Right lobe of liver (tissue), 6 donors: ENCODE data around the gene FLOT2. TPM values are rescaled to one million over a fixed set of nuclear protein-coding genes. Genes with fewer than 3 reads are reported as not detected.

Source experiments
- ATAC-seq, 4 donors: fragments of 200-7000 bp; cut with Tn5 transposase; one replicate each; pipeline ENCODE4 v1.9.1; 2020; ENCODE audit warnings: mild to moderate bottlenecking in 4 of 4, moderate library complexity in 4 of 4
- DNase-seq, 3 donors: peaks; one replicate each; pipeline ENCODE4 v3.0.0-alpha.2; 2020
- H3K27ac ChIP-seq, 3 donors: fragments of 200-600 bp; one replicate each; pipeline ENCODE4 v1.8.0; 2022
- H3K27me3 ChIP-seq, 2 donors: fragments of 200-600 bp; one replicate each; pipeline ENCODE4 v1.8.0; 2022
- H3K36me3 ChIP-seq, 4 donors: fragments of 200-600 bp; sonication (generic) in 1 of 4; one replicate each; pipeline versions ENCODE4 v1.5.1 to v1.8.0; 2017 to 2022; ENCODE audit warnings: control low read depth in 1 of 4
- H3K4me1 ChIP-seq, 4 donors: fragments of 200-600 bp; sonication (generic) in 1 of 4; one replicate each; pipeline versions ENCODE4 v1.5.1 to v1.8.0; 2017 to 2022; ENCODE audit warnings: control low read depth in 1 of 4
- H3K4me3 ChIP-seq, 3 donors: fragments of 200-600 bp; one replicate each; pipeline ENCODE4 v1.8.0; 2022
- H3K9me3 ChIP-seq, 4 donors: fragments of 200-600 bp; sonication (generic) in 1 of 4; one replicate each; pipeline versions ENCODE4 v1.5.1 to v1.8.0; 2017 to 2022; ENCODE audit warnings: control low read depth in 1 of 4
- POLR2A ChIP-seq: fragments of 450-650 bp; IDR thresholded peaks from one replicate; pipeline ENCODE4 v1.6.1; 2017; ENCODE audit warnings: antibody characterized with exemption, mild to moderate bottlenecking
- WGBS: methylation state at CpG from one replicate; pipeline ENCODE4 v1.1.6; 2018; ENCODE audit warnings: low coverage, low lambda C conversion rate; ENCODE audit not compliant: insufficient coverage; ENCODE audit errors: missing lambda C conversion rate; 5-methylcytosine and 5-hydroxymethylcytosine counted together
- intact Hi-C, 2 donors: fragments of 100-400 bp; cut with DNase I; formaldehyde crosslinking; loops; one replicate each; pipeline versions ENCODE4 v1.11.2 to v1.14.1; 2022
- total RNA-seq, 6 experiments: library from RNA; depleted of rRNA in 2 of 6; stranded (reverse); fragments of >200 nt in 2 of 6; fragmentation: NEBNext Ultra II Directional in 3 of 6; extraction: Animal tissue kit (Norgen Biotek cat#: 25700) in 3 of 6; gene quantifications; one replicate each; pipeline versions ENCODE4 v1.1.0 to v1.2.4, GENCODE V29; 2016 to 2023
- TF ChIP-seq, protein P1 (sequence below), 4 donors: fragments of 200-600 bp in 3 of 4; fragments of 450-650 bp in 1 of 4; IDR thresholded peaks; one replicate each; pipeline versions ENCODE4 v1.5.1 to v1.8.0; 2016 to 2022; ENCODE audit warnings: antibody characterized with exemption in 4 of 4, mild to moderate bottlenecking in 2 of 4
- donor health status: DM: no; HTN: yes; CAD: no.
- donor health status: DM: no; HTN: no; CAD: no.
- donor health status: DM: no; HTN: no; CAD: no.
- donor health status: DM: no; HTN: yes; CAD: no.
- donor health status: DM: no; HTN: yes; CAD: no.

FLOT2 gene
- total RNA-seq, 6 experiments from 2014 or later, result 64.9 to 131 (median 82.8) TPM

DNA sequence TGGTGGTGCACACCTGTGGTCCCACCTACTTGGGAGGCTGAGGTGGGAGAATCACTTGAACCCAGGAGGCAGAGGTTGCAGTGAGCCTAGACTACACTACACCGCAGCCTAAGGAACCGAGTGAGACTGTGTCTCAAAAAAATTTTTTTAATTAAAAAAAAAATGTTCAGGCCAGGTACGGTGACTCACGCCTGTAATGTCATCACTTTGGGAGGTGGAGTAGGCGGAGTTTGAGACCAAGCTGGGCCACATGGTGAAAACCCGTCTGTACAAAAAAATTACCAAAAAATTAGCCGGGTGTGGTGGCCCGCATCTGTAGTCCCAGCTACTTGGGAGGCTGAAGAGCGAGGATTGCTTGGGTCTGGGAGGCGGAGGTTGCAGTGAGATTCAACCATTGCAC is 51.3 kb downstream of the FLOT2 start:
- DNase-seq (peak in 1 of 3 donors; percentile 13), ATAC-seq (no peak)
- intact Hi-C loops, result no loop called here
- peaks cover 0 to 6% (median 0%) of the 10 kb centered on the region in 4 donors for H3K4me1 ChIP-seq
- H3K36me3 ChIP-seq, result no peaks in the 10 kb centered on the region
- H3K27ac ChIP-seq, result no peak overlapping the region
- TF ChIP-seq, protein P1, sequence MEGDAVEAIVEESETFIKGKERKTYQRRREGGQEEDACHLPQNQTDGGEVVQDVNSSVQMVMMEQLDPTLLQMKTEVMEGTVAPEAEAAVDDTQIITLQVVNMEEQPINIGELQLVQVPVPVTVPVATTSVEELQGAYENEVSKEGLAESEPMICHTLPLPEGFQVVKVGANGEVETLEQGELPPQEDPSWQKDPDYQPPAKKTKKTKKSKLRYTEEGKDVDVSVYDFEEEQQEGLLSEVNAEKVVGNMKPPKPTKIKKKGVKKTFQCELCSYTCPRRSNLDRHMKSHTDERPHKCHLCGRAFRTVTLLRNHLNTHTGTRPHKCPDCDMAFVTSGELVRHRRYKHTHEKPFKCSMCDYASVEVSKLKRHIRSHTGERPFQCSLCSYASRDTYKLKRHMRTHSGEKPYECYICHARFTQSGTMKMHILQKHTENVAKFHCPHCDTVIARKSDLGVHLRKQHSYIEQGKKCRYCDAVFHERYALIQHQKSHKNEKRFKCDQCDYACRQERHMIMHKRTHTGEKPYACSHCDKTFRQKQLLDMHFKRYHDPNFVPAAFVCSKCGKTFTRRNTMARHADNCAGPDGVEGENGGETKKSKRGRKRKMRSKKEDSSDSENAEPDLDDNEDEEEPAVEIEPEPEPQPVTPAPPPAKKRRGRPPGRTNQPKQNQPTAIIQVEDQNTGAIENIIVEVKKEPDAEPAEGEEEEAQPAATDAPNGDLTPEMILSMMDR (IDR thresholded peaks at IDR 0.05), result no peak
- no peak for TF ChIP-seq POLR2A
- no peak overlapping the region for H3K4me3 ChIP-seq
- H3K9me3 ChIP-seq, result no peaks in the 10 kb centered on the region
- WGBS, result 87% methylated on average over 4 of the region's 10 CpGs
- no peaks in the 10 kb centered on the region for H3K27me3 ChIP-seq

DNA sequence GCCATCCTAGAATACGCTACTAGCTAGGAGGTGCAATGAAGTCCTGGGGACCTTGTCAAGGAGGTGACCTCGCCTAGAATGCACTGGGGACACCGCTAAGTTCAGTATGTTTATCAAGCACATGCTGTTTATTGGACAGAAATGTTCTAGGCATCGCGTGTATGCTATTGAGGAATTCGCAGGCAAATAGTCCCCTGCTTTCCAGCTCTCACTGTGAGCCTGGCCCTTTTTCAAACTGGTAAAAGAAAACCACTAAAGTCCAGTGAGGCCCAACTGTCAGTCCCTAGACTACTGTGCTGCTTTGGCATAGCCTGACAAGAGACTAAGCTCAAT is 53.8 kb downstream of the FLOT2 start:
- TF ChIP-seq POLR2A, result no peak
- TF ChIP-seq, protein P1 (IDR thresholded peaks at IDR 0.05), result no peak
- ATAC-seq (no peak), DNase-seq (no peak)
- Histone ChIP-seq H3K4me3 (no peak overlapping the region), H3K9me3 (no peaks in the 10 kb centered on the region), H3K27ac (no peak overlapping the region), H3K36me3 (no peaks in the 10 kb centered on the region), H3K4me1 (peaks cover 0 to 7% (median 0%) of the 10 kb centered on the region in 4 donors), H3K27me3 (no peaks in the 10 kb centered on the region)
- 92% methylated on average over 6 of the region's 6 CpGs for WGBS
- intact Hi-C loops, result no loop called here

DNA sequence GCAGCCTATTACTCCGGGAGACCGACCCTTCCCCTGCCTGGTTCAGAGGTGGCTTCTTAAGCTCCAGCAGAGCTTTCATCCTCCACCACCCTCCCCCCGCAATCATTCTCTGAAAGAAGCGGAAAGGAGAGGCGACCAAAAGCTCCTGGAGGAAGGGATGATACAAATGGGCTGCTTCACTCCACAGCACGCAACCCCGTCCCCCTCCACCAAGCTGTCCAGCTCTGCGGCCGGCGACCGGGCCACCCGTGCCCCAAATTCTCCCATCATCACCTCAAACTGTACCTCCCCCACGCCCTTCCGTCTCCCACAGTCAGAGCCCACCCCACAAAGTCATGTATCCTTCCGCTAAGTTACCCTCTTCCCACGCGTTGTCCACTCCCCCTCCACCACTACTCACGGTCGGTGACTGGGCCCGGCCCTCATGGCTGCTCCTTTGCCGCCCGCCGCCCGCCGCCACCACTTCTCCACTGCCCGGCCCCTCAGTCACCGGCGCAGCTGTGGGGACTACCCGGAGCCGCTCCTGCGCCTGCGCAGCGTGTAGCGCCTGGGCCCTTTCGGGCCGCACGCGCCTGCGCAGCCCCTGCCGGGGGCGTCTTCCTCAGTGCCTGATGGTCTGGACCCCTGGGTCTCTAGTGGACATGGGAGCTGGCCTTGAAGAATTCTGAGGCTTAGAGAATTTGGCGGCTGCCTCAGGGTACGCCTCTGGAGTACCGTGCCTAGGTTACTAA is 55.1 kb downstream of the FLOT2 start, which contains the start of gene FAM222B:
Gene FAM222B (minus strand): TSS at position 509 of the 731 bp plus-strand sequence. CDS start 76,123 bp downstream, outside the sequence.
- intact Hi-C loops, result no loop called here
- Histone ChIP-seq H3K27me3 (no peaks in the 10 kb centered on the region), H3K36me3 (no peaks in the 10 kb centered on the region), H3K9me3 (no peaks in the 10 kb centered on the region), H3K4me3 (peak within 1 kb of the TSS; percentile 61 to 93 (median 76)), H3K4me1 (peaks cover 0 to 7% (median 0%) of the 10 kb centered on the region in 4 donors), H3K27ac (peak within 1 kb of the TSS; percentile 7 to 63 (median 45))
- TF ChIP-seq, protein P1 (IDR thresholded peaks at IDR 0.05), result no peak
- TF ChIP-seq POLR2A, result peak; percentile 76
- ATAC-seq (peak; percentile 98 to 99 (median 99)), DNase-seq (peak; percentile 84 to 88 (median 85))
- under 1% methylated on average over 38 of the region's 44 CpGs for WGBS

DNA sequence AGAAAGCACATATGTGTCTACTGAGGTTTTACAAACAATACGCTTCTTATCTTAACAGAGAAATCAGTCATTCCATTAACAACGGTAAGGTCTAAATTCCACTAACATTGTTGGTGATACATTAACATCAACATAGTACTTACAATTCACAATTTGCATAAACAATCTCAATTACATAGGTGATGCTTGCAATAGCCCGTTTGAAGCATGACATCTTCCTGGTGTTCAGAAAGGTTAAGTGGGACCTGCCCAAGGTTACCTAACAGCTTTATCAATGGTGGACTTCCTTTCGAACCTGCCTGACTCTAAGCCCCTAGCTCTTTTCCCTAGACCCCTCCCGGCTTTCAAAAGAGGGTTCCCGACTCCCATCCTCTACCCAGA is 55.6 kb downstream of the FLOT2 start:
- no peaks in the 10 kb centered on the region for H3K27me3 ChIP-seq
- DNase-seq (no peak), ATAC-seq (peak in 3 of 4 donors; percentile 13 to 49 (median 16))
- H3K36me3 ChIP-seq, result no peaks in the 10 kb centered on the region
- H3K4me1 ChIP-seq, result peaks cover 0 to 7% (median 0%) of the 10 kb centered on the region in 4 donors
- intact Hi-C loops, result no loop called here
- TF ChIP-seq, protein P1 (IDR thresholded peaks at IDR 0.05), result no peak
- TF ChIP-seq POLR2A, result no peak
- H3K4me3 ChIP-seq, result peak overlapping the region; percentile 61 to 93 (median 76)
- no peaks in the 10 kb centered on the region for H3K9me3 ChIP-seq
- H3K27ac ChIP-seq, result peak overlapping the region in 2 of 3 donors; percentile 7 to 45
- WGBS, result 0% methylated on average over 6 of the region's 6 CpGs
